H1 (cell line): ENCODE results near the gene LCE6A.

Source experiments
- ATF2 ChIP-seq: IDR thresholded peaks from 2 replicates; pipeline ENCODE4 v1.6.1; 2012; ENCODE audit warnings: low read length, inconsistent platforms
- BCL11A ChIP-seq, 2 experiments: IDR thresholded peaks; one replicate each; pipeline ENCODE4 v1.6.1; 2011; ENCODE audit warnings: low read depth in 2 of 2, low read length in 2 of 2, mild to moderate bottlenecking in 2 of 2
- POLR2A ChIP-seq, 2 experiments: IDR thresholded peaks; 1 replicate in 1 of 2; 2 replicates in 1 of 2; pipeline ENCODE4 v1.6.1; 2011; ENCODE audit warnings: low read depth in 2 of 2, low read length in 2 of 2, mild to moderate bottlenecking in 2 of 2; ENCODE audit errors: control extremely low read depth in 1 of 2
- POLR2AphosphoS5 ChIP-seq: IDR thresholded peaks from 2 replicates; pipeline ENCODE4 v1.6.1; 2011; ENCODE audit warnings: low read depth, low read length
- RAD21 ChIP-seq, 2 experiments: IDR thresholded peaks in 1 of 2; conservative IDR thresholded peaks in 1 of 2; 2 replicates each; pipeline ENCODE4 v1.6.1; 2011; ENCODE audit warnings: low read depth in 2 of 2, low read length in 2 of 2, improper control_type of control experiment in 1 of 2, inconsistent platforms in 1 of 2, mild to moderate bottlenecking in 1 of 2, moderate library complexity in 1 of 2
- TCF12 ChIP-seq: IDR thresholded peaks from 2 replicates; pipeline ENCODE4 v1.6.1; 2011; ENCODE audit warnings: low read depth, mild to moderate bottlenecking, low read length
- USF2 ChIP-seq: IDR thresholded peaks from 2 replicates; pipeline ENCODE4 v1.6.1; 2011; ENCODE audit warnings: low read length, improper control_type of control experiment
- YY1 ChIP-seq: IDR thresholded peaks from 2 replicates; pipeline ENCODE4 v1.6.1; 2011; ENCODE audit warnings: low read depth, mild to moderate bottlenecking, low read length
- TF ChIP-seq, protein P1 (sequence below), 3 experiments: IDR thresholded peaks; 1 replicate in 2 of 3; 2 replicates in 1 of 3; pipeline versions ENCODE4 v1.5.1 to v1.6.1; 2011; ENCODE audit warnings: low read length in 3 of 3, mild to moderate bottlenecking in 3 of 3, inconsistent platforms in 2 of 3, low read depth in 1 of 3, moderate library complexity in 1 of 3; ENCODE audit not compliant: insufficient read depth in 1 of 3; ENCODE audit errors: control extremely low read depth in 1 of 3

DNA sequence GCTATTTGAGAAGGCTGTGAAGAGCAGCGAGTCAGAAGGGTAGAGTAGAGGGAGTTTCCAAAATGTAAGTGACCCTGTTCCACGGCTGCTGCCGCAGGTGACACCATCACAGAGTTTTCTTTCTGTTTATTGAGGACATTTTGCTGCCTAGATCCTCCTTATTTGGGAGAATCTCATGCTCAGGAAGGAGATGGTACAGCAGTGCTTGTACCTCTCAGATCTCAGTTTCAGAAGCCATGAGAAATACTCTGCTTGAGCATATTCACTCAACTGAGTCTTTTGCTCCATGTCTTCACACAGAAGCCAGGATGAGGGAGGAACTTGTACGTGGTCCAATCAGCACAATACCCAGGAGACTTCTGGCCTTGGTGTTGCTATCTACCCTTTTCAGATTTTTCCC, 18.7 kb downstream of the LCE6A start:
- TF ChIP-seq, protein P1, sequence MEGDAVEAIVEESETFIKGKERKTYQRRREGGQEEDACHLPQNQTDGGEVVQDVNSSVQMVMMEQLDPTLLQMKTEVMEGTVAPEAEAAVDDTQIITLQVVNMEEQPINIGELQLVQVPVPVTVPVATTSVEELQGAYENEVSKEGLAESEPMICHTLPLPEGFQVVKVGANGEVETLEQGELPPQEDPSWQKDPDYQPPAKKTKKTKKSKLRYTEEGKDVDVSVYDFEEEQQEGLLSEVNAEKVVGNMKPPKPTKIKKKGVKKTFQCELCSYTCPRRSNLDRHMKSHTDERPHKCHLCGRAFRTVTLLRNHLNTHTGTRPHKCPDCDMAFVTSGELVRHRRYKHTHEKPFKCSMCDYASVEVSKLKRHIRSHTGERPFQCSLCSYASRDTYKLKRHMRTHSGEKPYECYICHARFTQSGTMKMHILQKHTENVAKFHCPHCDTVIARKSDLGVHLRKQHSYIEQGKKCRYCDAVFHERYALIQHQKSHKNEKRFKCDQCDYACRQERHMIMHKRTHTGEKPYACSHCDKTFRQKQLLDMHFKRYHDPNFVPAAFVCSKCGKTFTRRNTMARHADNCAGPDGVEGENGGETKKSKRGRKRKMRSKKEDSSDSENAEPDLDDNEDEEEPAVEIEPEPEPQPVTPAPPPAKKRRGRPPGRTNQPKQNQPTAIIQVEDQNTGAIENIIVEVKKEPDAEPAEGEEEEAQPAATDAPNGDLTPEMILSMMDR (IDR thresholded peaks at IDR 0.05; ENCODE audit: control extremely low read depth in 1 of 3, insufficient read depth in 1 of 3, low read depth in 1 of 3, low read length in 3 of 3): no peak
- TF ChIP-seq ATF2 (no peak), RAD21 (IDR thresholded peaks at IDR 0.05 in 1 of 2, conservative IDR thresholded peaks at IDR 0.05 in 1 of 2; ENCODE audit: low read depth in 2 of 2, low read length in 2 of 2) (no peak), POLR2A (IDR thresholded peaks at IDR 0.05; ENCODE audit: control extremely low read depth in 1 of 2, low read depth in 2 of 2, low read length in 2 of 2) (no peak), USF2 (no peak), YY1 (no peak), POLR2AphosphoS5 (no peak), BCL11A (IDR thresholded peaks at IDR 0.05; ENCODE audit: low read depth in 2 of 2, low read length in 2 of 2) (no peak), TCF12 (no peak)
